NCI-H446 treated with DMSO at 0.1 percent for 48 hours (cell line): ENCODE results near the gene SLC1A3.

Source experiments
- DNase-seq: peaks from one replicate; lab custom pipeline; 2025; lab: John Stamatoyannopoulos, UW

SLC1A3 gene

DNA sequence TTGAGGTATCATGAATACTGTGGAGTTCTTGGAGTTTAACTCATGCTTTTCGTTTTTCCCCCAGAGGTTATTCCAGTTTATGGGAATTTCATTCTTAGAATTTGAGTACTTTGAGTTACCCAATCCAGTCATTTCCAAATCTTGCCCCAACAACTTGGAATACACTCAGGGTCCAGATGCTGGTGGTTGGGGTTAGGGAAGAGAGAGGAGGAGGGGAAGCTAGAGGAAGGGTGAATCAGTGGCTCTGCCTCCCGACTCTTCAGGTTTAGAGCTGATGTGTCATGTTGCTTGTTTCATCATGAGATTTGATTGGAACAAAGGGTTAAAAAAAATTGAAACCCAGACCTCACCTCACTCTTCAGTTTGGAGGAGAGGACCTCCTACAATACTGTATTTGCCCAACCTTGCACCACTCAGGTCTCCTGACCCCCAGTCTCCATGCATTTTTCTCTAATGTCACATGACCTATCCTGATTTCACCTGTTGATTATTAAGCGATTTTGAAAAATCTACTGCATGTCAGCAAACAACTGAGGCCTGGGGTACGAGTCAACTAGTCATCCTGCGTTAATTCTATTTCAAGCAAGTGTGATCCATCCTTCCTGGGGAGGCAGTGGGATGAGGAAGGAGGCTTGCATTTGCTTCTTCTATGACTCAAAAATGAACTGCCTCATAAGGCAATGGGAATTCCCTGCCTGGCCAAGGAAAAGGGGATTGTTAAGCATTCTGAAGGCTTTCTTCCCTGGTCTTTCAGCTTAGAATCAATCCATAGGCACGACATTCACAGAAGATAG, 6.2 kb upstream of the SLC1A3 start:
- no peak for DNase-seq

DNA sequence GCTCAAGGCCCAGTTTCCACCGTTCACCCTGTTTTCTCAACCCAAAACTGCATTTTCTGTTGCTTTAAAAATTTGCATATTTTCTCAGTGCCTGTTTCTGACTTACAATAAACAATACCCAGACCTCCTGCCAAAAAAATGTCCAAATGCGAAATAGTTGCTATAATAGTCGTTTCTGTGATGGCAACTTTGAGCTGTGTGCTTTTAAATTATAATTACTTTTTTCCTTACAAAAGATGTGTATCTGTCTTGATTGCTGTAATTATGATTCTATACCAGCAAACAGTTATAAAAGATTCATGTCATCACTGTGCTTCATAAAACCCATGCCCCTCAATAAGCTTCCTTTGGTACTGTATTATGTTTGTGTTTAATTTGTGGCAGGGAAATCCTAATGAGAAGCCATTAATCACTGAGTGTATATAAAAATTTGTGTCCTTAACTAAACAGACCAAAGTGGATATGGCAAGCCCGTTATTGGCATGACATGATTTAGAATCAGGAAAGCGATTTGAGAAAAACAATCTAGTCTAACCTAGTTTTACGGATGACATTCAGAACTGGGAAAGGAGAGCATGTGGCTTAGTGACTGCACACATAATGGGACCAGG, 5.4 kb upstream of the SLC1A3 start:
- DNase-seq = no peak

GRCh38 chr5:36602704-36603321, 3.6 kb upstream of the SLC1A3 start:
- DNase-seq = no peak

- DNase-seq = no peak
Observed at GRCh38 chr5:36605241-36605640, 1.2 kb upstream of the SLC1A3 start.

GRCh38 chr5:36606036-36606427, 374 bp upstream of the SLC1A3 start:
- DNase-seq = no peak

- DNase-seq = no peak
Observed at GRCh38 chr5:36607114-36607571, 737 bp downstream of the SLC1A3 start.

- no peak for DNase-seq
Observed at GRCh38 chr5:36607838-36608783, 1.7 kb downstream of the SLC1A3 start.

GRCh38 chr5:36610621-36611020, 4.2 kb downstream of the SLC1A3 start:
- no peak for DNase-seq

GRCh38 chr5:36611520-36612274, 5.3 kb downstream of the SLC1A3 start:
- DNase-seq = no peak

DNA sequence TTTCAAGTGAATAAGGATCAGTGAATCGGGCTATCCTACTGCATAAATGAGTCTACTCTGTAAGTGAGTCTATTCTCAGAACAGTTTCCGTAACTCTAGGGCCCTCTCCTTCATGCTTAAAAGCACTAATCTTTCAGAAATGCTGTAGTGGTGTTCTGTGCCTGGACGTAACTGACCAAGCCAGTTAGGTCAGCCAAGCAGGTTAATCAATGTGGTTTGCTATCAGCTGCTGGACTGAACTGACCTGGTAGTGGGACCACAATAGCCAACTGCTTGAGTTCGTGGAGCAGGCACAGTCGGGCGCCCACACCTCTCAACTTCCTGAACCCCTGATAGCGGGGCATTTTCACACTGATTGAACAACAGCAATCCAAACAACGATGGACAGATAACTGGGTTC, 6.8 kb downstream of the SLC1A3 start:
- no peak for DNase-seq

DNA sequence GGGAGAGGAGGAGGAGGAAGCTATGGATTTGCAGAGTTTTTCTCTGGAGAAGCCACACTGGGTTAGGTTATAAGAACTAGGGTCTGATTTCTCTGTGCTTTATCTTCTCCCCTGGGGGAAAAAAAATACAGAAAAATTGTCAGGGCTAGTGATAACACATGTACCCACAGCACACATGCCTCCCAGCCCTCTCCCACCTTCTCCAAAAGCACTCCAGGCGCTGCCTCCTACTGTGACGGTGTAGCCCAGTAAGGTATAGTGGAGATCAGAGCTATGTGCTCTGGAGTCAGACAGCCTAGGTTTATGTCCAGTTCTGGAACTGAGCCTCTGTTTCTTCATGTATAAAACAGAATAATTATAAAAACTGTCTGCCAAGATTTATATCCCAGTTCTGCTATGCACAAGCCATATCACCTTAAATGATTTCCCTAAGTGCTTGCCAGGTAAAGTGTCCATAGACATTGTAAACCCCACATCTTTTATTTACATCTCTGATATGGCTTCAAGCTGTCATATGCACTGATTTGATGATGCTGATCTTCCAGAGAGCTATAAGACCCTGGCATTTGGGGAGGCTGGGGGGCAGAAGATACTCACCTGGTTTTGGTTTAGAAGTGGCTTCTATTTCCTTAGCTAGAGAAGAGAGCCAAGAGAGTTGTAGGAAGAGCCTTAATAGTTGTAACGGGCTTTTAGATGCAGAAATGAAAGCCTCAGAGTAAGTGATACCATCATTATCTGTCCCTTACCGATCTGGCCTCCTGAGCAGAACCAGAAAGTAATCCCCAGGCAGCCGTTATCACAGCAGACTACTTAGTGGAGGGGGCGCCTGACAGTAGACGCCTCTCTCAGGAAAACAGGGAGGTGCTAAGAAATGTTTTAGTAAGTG, 7.6 kb downstream of the SLC1A3 start:
- DNase-seq = no peak

GRCh38 chr5:36614657-36615308, 8.4 kb downstream of the SLC1A3 start:
- no peak for DNase-seq

- no peak for DNase-seq
Observed at GRCh38 chr5:36619012-36619635, 12.7 kb downstream of the SLC1A3 start.

DNA sequence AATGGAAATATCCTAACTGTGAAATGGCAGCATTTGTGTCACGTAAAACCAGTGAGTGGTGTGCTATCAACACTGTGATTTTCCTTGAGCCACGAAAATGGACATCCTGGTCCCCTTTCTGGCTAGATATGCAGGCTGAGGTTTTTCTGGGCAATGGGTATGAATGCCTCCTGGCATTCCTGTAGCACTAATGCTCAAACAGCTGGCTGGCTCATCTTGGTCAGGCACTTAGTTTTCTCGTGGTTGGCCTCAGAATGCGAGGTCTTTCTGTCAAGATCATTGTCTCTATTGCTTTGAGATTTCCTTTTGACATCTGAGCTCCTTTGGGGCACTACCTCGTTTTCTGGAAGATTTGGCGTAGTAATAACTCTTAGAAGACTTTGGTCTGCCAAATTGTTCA, 15.6 kb downstream of the SLC1A3 start:
- DNase-seq = no peak

DNA sequence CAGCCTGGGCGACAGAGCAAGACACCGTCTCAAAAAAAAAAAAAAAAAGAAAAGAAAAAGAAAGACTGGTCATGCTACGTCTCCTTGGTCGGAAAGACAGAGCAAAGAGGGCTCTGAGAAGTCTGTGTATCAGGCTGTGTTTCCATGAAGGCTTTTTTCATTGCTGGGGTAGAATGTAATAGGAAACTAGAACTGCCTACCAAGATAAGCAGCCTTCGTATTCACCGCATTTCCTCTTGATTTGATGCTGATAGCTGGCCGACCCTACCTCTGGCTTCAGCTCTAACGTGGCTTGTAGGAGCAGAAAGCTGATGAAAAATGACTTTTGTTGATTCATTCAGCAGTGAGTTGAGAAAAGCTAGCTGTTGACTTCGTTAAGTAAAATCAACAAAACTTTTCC, 17.4 kb downstream of the SLC1A3 start:
- DNase-seq = no peak

GRCh38 chr5:36624277-36624676, 17.9 kb downstream of the SLC1A3 start:
- DNase-seq = no peak

GRCh38 chr5:36628695-36629094, 22.3 kb downstream of the SLC1A3 start:
- DNase-seq = no peak

- no peak for DNase-seq
Observed at GRCh38 chr5:36629729-36630128, 23.3 kb downstream of the SLC1A3 start.
